NCI-H146 (cell line): ENCODE results near the gene RUFY1.

ENCODE experiments used
- DNase-seq: peaks from one replicate; lab custom pipeline; 2025; lab: John Stamatoyannopoulos, UW

The RUFY1 gene

GRCh38 chr5:179605026-179605833, 54.9 kb downstream of the RUFY1 start:
- no peak for DNase-seq

- DNase-seq, result no peak
Observed at GRCh38 chr5:179606071-179606909, 55.9 kb downstream of the RUFY1 start.

GRCh38 chr5:179606910-179607159, 56.5 kb downstream of the RUFY1 start:
- no peak for DNase-seq

- DNase-seq, result no peak
Observed at GRCh38 chr5:179607160-179607931, 57.0 kb downstream of the RUFY1 start.

- DNase-seq, result no peak
Observed at GRCh38 chr5:179608131-179608581, 57.8 kb downstream of the RUFY1 start.

GRCh38 chr5:179609834-179610108, 59.4 kb downstream of the RUFY1 start:
- no peak for DNase-seq

GRCh38 chr5:179610109-179610902, 60.0 kb downstream of the RUFY1 start:
- DNase-seq, result no peak

- no peak for DNase-seq
Observed at GRCh38 chr5:179610903-179611265, 60.5 kb downstream of the RUFY1 start.

- no peak for DNase-seq
Observed at GRCh38 chr5:179612577-179613459, 62.5 kb downstream of the RUFY1 start.

GRCh38 chr5:179613460-179614071, 63.2 kb downstream of the RUFY1 start:
- DNase-seq, result no peak

- DNase-seq, result no peak
Observed at GRCh38 chr5:179614745-179615144, 64.4 kb downstream of the RUFY1 start.

- no peak for DNase-seq
Observed at GRCh38 chr5:179615203-179615602, 64.8 kb downstream of the RUFY1 start.

- DNase-seq, result no peak
Observed at GRCh38 chr5:179616002-179616594, 65.7 kb downstream of the RUFY1 start.

GRCh38 chr5:179617930-179618329, 67.6 kb downstream of the RUFY1 start:
- no peak for DNase-seq

- peak; percentile 28 for DNase-seq
Observed at GRCh38 chr5:179618923-179619554, 68.7 kb downstream of the RUFY1 start.

- DNase-seq, result no peak
Observed at GRCh38 chr5:179619776-179620175, 69.4 kb downstream of the RUFY1 start.

GRCh38 chr5:179620293-179620692, 69.9 kb downstream of the RUFY1 start:
- DNase-seq, result no peak

- no peak for DNase-seq
Observed at GRCh38 chr5:179620703-179621350, 70.5 kb downstream of the RUFY1 start.

- no peak for DNase-seq
Observed at GRCh38 chr5:179621551-179622214, 71.3 kb downstream of the RUFY1 start.
